OCI-LY7 (cell line): ENCODE data around the gene TBC1D19.

ENCODE experiments used
- CTCF ChIP-seq: fragments of 200-600 bp; sonication (generic); conservative IDR thresholded peaks from 2 replicates; pipeline ENCODE4 v1.5.1; 2014; ENCODE audit warnings: mild to moderate bottlenecking, antibody characterized with exemption, low read length, moderate library complexity, mixed read lengths
- EZH2phosphoT487 ChIP-seq: fragments of 200-600 bp; sonication (generic); IDR thresholded peaks from 2 replicates; pipeline ENCODE4 v1.6.1; 2018; ENCODE audit warnings: low read depth, borderline replicate concordance, mild to moderate bottlenecking, mixed run types, antibody characterized with exemption, low read length, moderate library complexity, mixed read lengths

GRCh38 chr4:26786916-26787315 is 203.0 kb downstream of the TBC1D19 start:
- TF ChIP-seq CTCF = no peak
- no peak for TF ChIP-seq EZH2phosphoT487
